Calu3 (cell line): ENCODE measurements around the gene BCL2L12. TPM values are rescaled to one million over a fixed set of nuclear protein-coding genes. Genes with fewer than 3 reads are reported as not detected.
A peak's percentile ranks its signal among the peaks of the same experiment; 100 is the strongest.

ENCODE experiments used
- BruUV-seq: library from RNA; stranded (reverse); fragments of 400-500 nt; replicated peaks from 2 replicates; lab custom pipeline; 2021; lab: Mats Ljungman, UMichigan
- CTCF ChIA-PET: fragments of 300-600 bp; sonication (Branson Sonifier 250); formaldehyde crosslinking; loops from one replicate; lab custom pipeline; 2022; ENCODE audit warnings: antibody characterized with exemption; lab: Charles Lee
- DNase-seq: peaks from one replicate; pipeline ENCODE4 v3.0.0; 2022
- H3K27ac Mint-ChIP-seq: one replicate; pipeline ENCODE4 v1.8.0; 2022; ENCODE audit warnings: mixed read lengths; ENCODE audit not compliant: unreplicated experiment
- H3K27me3 Mint-ChIP-seq: one replicate; pipeline ENCODE4 v1.8.0; 2022; ENCODE audit warnings: mixed read lengths; ENCODE audit not compliant: unreplicated experiment
- H3K36me3 Mint-ChIP-seq: one replicate; pipeline ENCODE4 v1.8.0; 2022; ENCODE audit warnings: mild to moderate bottlenecking, moderate library complexity, mixed read lengths; ENCODE audit not compliant: insufficient read depth, unreplicated experiment
- H3K4me1 Mint-ChIP-seq: one replicate; pipeline ENCODE4 v1.8.0; 2022; ENCODE audit warnings: mild to moderate bottlenecking, low read depth, mixed read lengths; ENCODE audit not compliant: unreplicated experiment
- H3K4me3 Mint-ChIP-seq: one replicate; pipeline ENCODE4 v1.8.0; 2022; ENCODE audit warnings: mild to moderate bottlenecking, low read depth, moderate library complexity, mixed read lengths; ENCODE audit not compliant: unreplicated experiment
- H3K9me3 Mint-ChIP-seq: one replicate; pipeline ENCODE4 v1.8.0; 2022; ENCODE audit warnings: low read depth, mixed read lengths; ENCODE audit not compliant: unreplicated experiment
- intact Hi-C: fragments of 100-400 bp; cut with micrococcal nuclease; formaldehyde crosslinking; loops from one replicate; pipeline ENCODE4 v1.10.0; 2022; ENCODE audit not compliant: unreplicated experiment
- total RNA-seq: library from RNA; stranded (reverse); gene quantifications from 2 replicates; pipeline ENCODE4 v1.2.3, GENCODE V29; 2022
- TF ChIP-seq, protein P1 (sequence below): fragments of 200-600 bp; IDR thresholded peaks from one replicate; pipeline ENCODE4 v1.8.0; 2022; ENCODE audit warnings: antibody characterized with exemption; ENCODE audit not compliant: unreplicated experiment

The BCL2L12 gene
- total RNA-seq, 1 experiment from 2014 or later = 70.8 TPM

DNA sequence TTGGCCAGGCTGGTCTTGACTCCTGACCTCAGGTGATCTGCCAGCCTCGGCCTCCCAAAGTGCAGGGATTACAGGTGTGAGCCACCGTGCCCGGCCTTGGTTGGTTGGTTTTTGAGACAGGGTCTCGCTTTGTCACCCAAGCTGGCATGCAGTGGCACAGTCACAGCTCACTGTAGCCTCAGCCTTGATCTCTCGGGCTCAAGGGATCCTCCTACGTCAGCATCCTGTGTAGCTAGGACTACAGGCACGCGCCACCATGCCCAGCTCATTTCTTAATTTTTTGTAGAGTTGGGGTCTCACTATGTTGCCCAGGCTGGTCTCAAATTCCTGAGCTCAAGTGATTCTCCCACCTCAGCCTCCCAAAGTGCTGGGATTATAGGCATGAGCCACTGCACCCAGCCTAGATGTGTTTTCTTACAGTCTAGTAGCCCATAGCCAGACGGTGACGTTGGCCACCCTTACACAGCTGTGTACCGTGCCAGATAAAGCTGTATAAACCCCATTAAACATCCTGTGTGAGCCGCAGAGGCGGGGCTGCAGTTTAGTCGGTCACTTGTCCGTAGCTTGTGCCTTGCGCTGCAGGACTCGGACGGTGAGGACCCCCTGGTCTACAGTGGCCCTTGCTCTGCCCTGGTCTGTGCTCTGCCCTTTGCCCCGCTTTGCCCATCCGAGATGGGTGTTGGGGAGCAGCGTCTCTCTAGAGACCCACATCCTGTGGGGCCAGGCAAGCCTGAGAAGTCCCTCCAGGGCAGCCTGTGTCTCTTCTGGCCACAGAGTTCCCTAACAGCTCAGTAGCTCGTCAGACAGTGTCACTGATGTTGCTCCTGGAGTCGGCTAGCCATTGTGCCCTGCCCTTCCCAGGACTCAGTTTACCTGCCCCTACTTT is 9.9 kb upstream of the BCL2L12 start:
- Mint-ChIP-seq H3K4me1 (no peaks in the 10 kb centered on the region), H3K36me3 (peaks cover 90% of the 10 kb centered on the region), H3K27ac (no peak overlapping the region), H3K4me3 (no peak overlapping the region), H3K27me3 (no peaks in the 10 kb centered on the region), H3K9me3 (no peaks in the 10 kb centered on the region)
- CTCF ChIA-PET = interaction anchor here (0.5 to 0.7 kb wide), 2 partner anchors 9 to 110 kb away, joined by 4 to 7 read pairs; no protein-coding TSS in a partner anchor
- TF ChIP-seq, protein P1, sequence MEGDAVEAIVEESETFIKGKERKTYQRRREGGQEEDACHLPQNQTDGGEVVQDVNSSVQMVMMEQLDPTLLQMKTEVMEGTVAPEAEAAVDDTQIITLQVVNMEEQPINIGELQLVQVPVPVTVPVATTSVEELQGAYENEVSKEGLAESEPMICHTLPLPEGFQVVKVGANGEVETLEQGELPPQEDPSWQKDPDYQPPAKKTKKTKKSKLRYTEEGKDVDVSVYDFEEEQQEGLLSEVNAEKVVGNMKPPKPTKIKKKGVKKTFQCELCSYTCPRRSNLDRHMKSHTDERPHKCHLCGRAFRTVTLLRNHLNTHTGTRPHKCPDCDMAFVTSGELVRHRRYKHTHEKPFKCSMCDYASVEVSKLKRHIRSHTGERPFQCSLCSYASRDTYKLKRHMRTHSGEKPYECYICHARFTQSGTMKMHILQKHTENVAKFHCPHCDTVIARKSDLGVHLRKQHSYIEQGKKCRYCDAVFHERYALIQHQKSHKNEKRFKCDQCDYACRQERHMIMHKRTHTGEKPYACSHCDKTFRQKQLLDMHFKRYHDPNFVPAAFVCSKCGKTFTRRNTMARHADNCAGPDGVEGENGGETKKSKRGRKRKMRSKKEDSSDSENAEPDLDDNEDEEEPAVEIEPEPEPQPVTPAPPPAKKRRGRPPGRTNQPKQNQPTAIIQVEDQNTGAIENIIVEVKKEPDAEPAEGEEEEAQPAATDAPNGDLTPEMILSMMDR = no peak
- intact Hi-C loops = no loop called here
- no peak for DNase-seq
- BruUV-seq = no TSS peak

DNA sequence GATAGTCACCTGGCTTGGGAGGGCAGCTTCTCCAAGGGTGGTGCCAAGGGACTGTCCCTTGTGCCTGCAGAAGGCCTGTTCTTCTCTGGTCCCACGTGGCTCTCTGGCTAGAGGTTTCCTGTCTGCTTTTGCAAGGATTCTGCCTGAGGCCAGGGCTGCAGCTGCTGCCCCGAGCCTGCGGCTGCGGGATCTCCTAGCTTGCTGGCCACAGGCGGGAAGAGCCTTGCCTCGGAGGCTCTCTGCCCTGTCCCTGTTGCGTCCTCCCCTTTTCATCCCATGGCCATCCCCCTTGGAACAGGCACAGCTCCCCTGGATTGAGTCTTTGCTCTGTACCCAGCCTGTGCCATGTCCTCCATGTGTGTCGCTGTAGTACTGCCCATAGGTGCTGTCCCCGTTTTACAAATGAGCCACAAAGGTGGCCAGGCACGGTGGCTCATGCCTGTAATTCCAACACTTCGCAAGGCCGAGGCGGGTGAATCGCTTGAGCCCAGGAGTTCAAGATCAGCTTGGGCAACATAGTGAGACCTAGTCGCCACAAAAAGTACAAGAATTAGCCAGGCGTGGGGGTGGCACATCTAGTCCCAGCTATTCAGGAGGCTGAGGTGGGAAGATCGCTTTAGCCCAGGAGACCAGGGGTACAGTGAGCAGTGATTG is 9.2 kb upstream of the BCL2L12 start:
- Mint-ChIP-seq H3K4me3 (no peak overlapping the region), H3K4me1 (no peaks in the 10 kb centered on the region), H3K27ac (no peak overlapping the region), H3K36me3 (peaks cover 90% of the 10 kb centered on the region), H3K27me3 (no peaks in the 10 kb centered on the region), H3K9me3 (no peaks in the 10 kb centered on the region)
- TF ChIP-seq, protein P1 = no peak
- no TSS peak for BruUV-seq
- intact Hi-C loops = no loop called here
- no peak for DNase-seq
- CTCF ChIA-PET = no interaction called here

DNA sequence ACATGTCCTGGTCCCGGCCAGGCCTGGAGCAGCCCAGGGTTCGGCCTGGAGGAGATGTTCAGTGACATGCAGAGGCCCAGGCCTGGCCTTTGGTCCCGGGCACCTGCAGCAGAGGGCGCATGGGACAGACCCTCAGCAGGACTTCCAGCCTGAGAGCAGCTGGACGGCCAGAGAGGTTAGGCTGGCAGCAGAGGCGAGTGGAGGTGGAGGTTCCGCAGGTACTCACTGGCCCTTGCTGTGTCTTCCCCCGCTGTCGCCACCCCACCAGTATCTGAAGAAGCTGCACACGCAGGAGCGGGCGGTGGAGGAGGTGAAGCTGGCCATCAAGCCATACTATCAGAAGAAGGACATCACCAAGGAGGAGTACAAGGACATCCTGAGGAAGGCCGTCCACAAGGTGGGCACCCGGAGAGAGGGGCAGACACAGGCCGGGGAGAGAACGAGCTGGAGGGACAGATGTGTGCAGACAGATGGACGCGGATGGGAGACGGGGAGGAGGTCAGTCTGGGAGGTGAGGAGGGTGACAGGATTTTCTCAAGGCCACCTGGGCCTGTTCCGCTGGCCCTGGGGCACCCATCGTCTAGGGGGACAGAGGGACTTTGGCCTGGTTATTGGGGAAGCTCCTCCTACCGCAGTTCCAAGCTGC is 8.1 kb upstream of the BCL2L12 start:
- H3K36me3 Mint-ChIP-seq = peaks cover 94% of the 10 kb centered on the region

DNA sequence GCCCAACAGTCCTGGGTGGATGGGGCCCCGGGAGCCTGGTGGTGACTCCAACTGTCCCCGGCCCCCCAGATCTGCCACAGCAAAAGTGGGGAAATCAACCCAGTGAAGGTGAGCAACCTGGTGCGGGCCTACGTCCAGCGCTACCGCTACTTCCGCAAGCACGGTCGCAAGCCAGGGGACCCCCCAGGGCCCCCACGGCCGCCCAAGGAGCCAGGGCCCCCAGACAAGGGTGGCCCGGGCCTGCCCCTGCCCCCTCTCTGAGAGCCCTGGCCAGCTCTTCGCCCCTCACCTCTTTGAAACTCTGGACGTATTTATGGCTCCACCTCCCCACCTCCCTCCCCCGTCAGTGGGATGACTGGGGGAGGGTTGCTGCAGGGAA is 7.6 kb upstream of the BCL2L12 start:
- Mint-ChIP-seq H3K27ac (no peak overlapping the region), H3K9me3 (no peaks in the 10 kb centered on the region), H3K27me3 (no peaks in the 10 kb centered on the region), H3K36me3 (peaks cover 94% of the 10 kb centered on the region), H3K4me1 (no peaks in the 10 kb centered on the region), H3K4me3 (no peak overlapping the region)
- intact Hi-C loops = no loop called here
- CTCF ChIA-PET = no interaction called here
- BruUV-seq = TSS peak; percentile 69
- no peak for DNase-seq
- TF ChIP-seq, protein P1 = no peak

More for the DNA sequence above, 8.1 kb upstream of the BCL2L12 start:
- BruUV-seq = no TSS peak
- Mint-ChIP-seq H3K4me3 (no peak overlapping the region), H3K4me1 (no peaks in the 10 kb centered on the region), H3K9me3 (no peaks in the 10 kb centered on the region), H3K27me3 (no peaks in the 10 kb centered on the region), H3K27ac (no peak overlapping the region)
- DNase-seq = no peak
- CTCF ChIA-PET = no interaction called here
- intact Hi-C loops = no loop called here
- TF ChIP-seq, protein P1 = no peak
